LNCaP clone FGC (cell line): ENCODE results near the gene CCDC28B.

ENCODE experiments used
- DNase-seq: peaks from one replicate; pipeline ENCODE4 v3.0.0-alpha.2; 2011; ENCODE audit warnings: low read depth
- H3K4me3 ChIP-seq: 2 replicates; pipeline ENCODE4 v1.5.1; 2011; ENCODE audit warnings: mild to moderate bottlenecking, low read depth, low read length, control low read depth
- TF ChIP-seq, protein P1 (sequence below): IDR thresholded peaks from 2 replicates; pipeline ENCODE4 v1.5.1; 2012; ENCODE audit warnings: mild to moderate bottlenecking; ENCODE audit not compliant: control insufficient read depth, insufficient read depth; ENCODE audit errors: extremely low read depth

Gene CCDC28B

DNA sequence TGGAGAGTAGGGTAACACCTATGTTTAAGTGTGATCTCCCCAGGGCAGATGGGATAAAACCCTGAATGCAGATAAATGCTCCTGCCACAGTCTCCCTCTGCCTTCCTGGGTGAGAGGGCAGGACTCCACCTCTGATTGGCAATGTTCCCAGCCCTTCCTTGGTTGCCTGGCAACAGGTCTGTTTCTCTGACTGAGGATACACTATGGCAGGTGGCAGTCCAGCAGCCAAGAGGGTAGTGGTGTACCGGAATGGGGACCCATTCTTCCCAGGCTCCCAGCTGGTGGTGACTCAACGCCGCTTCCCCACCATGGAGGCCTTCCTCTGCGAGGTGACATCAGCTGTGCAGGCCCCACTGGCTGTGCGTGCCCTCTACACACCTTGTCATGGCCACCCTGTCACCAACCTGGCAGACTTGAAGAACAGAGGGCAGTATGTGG lies 8.5 kb downstream of the CCDC28B start, which contains the start of gene DCDC2B:
TSS of gene DCDC2B (plus strand) at position 199 of the 438 bp plus-strand sequence. CDS start at position 204, 5 bp downstream.
- peak; percentile 69 for DNase-seq
- TF ChIP-seq, protein P1, sequence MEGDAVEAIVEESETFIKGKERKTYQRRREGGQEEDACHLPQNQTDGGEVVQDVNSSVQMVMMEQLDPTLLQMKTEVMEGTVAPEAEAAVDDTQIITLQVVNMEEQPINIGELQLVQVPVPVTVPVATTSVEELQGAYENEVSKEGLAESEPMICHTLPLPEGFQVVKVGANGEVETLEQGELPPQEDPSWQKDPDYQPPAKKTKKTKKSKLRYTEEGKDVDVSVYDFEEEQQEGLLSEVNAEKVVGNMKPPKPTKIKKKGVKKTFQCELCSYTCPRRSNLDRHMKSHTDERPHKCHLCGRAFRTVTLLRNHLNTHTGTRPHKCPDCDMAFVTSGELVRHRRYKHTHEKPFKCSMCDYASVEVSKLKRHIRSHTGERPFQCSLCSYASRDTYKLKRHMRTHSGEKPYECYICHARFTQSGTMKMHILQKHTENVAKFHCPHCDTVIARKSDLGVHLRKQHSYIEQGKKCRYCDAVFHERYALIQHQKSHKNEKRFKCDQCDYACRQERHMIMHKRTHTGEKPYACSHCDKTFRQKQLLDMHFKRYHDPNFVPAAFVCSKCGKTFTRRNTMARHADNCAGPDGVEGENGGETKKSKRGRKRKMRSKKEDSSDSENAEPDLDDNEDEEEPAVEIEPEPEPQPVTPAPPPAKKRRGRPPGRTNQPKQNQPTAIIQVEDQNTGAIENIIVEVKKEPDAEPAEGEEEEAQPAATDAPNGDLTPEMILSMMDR: no peak
- H3K4me3 ChIP-seq: no peak within 1 kb of the TSS

DNA sequence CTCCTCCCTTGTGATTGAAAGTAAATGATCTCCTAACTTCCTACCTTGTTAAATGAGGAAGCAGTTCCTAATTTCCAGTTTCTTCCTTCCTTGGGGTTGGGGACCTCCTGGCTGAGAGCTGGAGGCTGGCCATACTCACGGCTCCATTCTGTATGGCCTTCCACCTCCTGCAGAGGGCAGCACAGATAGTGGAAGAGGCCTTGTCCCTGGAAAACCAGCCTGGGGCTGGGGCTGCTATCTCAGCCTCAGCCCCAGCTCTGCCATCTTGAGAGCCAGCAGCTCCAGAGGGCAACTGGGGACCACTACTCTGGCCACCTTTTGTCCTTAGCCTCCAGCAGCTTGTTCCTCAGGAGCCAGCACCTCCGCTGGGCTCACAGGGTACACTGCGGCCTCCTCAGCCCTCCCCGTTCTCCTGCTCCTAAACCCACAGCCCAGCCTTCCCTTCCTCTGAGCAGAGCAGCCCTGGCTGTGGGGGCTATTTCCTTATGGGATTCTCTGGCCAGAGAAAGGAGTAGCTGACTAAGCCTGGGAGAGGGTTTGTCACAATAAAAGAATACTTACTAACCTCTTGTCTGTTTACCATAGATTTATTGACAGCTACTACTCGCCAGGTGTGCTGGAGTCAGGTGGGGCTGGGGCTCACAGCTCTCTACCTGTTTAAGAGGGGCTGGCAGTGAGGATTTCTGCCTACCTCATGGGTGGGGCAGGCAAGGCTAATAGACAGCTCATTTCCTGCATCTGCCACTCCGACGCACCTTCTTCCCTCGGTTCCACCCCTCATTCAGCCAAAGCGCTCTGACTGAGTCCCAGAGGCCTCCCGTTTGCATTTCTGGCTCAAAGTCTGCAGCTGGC lies 15.5 kb downstream of the CCDC28B start:
- no peak for DNase-seq
- no peak overlapping the region for H3K4me3 ChIP-seq
- TF ChIP-seq, protein P1: peak; percentile 89

DNA sequence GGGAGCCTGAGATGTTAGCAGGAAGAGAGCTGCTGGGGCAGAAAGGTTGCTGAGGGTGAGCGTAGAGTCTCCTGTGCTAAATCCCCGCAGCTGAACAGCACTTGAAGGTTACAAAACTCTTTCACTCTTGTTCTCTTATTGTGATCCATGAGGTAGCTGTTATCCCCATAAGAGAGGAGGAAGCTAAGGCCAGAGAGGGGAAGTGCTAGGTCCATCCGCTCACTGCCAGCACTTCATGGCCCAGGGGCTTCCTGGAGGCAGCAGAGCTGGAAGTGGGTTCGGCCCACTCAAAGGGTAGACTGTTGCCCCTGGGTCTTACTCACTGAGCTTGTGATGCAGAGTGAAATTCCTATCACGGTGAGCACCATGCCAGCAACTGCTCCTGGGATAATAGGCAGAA lies 16.2 kb downstream of the CCDC28B start:
- DNase-seq: no peak
- TF ChIP-seq, protein P1: no peak
- H3K4me3 ChIP-seq: no peak overlapping the region

DNA sequence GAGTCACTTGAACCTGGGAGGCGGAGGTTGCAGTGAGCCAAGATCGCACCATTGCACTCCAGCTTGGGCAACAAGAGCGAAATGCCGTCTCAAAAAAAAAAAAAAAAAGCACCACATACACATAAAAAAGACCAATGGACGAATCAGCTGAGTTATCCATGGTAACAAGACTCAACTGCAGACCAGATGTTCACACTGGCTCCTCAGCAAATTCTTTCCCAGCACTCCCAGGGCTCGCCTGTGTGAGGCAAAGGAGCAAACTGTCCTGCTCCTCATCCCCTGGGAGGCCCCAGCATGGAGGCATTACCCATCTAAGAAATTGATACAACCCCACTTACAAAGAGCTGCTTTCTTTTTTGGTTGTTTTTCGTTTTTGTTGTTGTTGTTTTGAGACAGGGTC lies 18.6 kb downstream of the CCDC28B start:
- DNase-seq: no peak
- TF ChIP-seq, protein P1: no peak
- no peak overlapping the region for H3K4me3 ChIP-seq

DNA sequence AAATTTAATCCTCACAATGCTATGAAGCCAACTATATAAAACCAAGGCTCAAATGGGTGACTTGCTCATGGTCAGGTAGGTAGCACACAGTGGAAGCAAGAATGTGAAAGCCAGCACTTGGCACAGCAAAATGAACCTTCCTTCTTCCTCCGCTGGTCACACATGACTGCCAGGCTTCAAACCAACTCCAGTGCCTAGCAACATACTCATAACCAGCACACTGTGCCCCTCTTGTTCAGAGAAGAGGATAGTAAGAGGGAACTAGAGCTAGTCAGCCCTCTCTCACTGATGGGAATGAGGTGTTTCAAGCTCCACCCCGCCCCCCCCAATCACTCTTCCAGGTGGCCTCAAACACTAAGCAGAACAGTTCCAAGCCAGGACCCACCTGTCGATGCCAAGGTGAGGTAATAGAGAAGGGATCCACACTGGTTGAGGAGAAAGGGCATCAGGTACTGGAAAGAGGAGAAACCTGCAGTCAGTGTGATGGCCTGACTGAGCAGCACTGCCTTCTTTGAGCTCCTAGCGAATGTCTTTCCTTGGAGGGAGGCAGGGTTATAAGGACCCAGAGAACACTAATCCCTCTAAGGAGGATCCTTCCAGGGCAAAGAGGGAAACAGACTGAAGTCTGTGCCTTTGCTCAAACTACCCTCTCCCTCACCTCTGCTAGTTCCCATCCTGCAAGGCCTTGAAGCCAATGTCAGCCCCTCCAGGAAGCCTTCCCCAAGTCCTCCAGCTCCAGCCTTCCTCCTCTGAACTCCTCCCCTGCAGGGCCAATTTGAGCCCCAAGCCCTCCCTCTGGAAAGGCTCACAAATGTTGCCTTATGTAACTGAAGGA lies 20.6 kb downstream of the CCDC28B start:
- peak overlapping the region; percentile 100 for H3K4me3 ChIP-seq
- DNase-seq: no peak
- TF ChIP-seq, protein P1: no peak

DNA sequence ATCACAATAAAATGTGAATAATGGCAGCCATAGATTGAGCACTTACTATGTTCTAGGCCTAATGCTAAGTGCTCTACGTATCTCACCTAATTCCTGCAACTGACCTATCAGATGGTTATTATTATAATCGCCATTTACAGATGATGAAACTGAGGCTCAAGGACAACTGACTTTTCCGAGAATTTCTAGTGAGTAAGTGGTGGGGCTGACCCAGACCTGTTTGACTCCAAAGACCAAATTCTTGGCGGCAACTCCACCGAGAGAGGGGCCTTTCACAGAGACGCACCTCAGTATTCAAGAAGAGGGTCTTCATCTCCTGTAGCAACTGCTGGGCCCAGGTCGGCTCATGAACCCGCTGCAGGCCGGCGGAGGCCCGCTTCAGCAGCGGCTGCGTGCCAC lies 21.2 kb downstream of the CCDC28B start:
- H3K4me3 ChIP-seq: peak overlapping the region; percentile 100
- TF ChIP-seq, protein P1: no peak
- DNase-seq: no peak
